ENCODE measurements around the gene PCDH9.

PCDH9 gene

GRCh38 chr13:66716538-66716937 lies 513.6 kb downstream of the PCDH9 start:
- no peak overlapping the region for H2BK15ac ChIP-seq (ENCODE audit: low read depth, poor library complexity, severe bottlenecking)
- H4K8ac ChIP-seq (ENCODE audit: low read length), result no peak overlapping the region
- no peak overlapping the region for H3K18ac ChIP-seq (ENCODE audit: low read depth in 1 of 2, low read length in 2 of 2)
- H4K91ac ChIP-seq (ENCODE audit: low read length), result no peak overlapping the region
- no peaks in the 10 kb centered on the region for H3K9me3 ChIP-seq (ENCODE audit: control insufficient read depth, low read length)
- H2BK12ac ChIP-seq (ENCODE audit: low read length in 2 of 2), result no peak overlapping the region
- no peak overlapping the region for H3K4me2 ChIP-seq (ENCODE audit: low read length, poor library complexity, severe bottlenecking)
- no peak overlapping the region for H3K27ac ChIP-seq (ENCODE audit: low read length, poor library complexity, severe bottlenecking)
- H2BK120ac ChIP-seq (ENCODE audit: low read depth, low read length), result no peak overlapping the region
- H3K4me3 ChIP-seq (ENCODE audit: insufficient read depth in 1 of 2, low read depth in 1 of 2, low read length in 2 of 2), result no peak overlapping the region
- no peaks in the 10 kb centered on the region for H3K27me3 ChIP-seq (ENCODE audit: control insufficient read depth in 1 of 2, insufficient read depth in 1 of 2, low read length in 2 of 2)
- H2BK5ac ChIP-seq (ENCODE audit: low read depth, low read length, poor library complexity, severe bottlenecking), result no peak overlapping the region
- H3K36me3 ChIP-seq (ENCODE audit: control insufficient read depth in 1 of 2, insufficient read depth in 2 of 2, low read depth in 1 of 2, low read length in 2 of 2), result no peaks in the 10 kb centered on the region
- no peak overlapping the region for H3K4ac ChIP-seq (ENCODE audit: low read depth in 1 of 2, low read length in 2 of 2)
- H3K79me1 ChIP-seq (replicated peaks; ENCODE audit: low read length, poor library complexity, severe bottlenecking), result no peaks in the 10 kb centered on the region
- no peaks in the 10 kb centered on the region for H3K4me1 ChIP-seq (ENCODE audit: control insufficient read depth, insufficient read depth, low read depth, low read length)
- H2AFZ ChIP-seq (ENCODE audit: low read depth, low read length), result no peak overlapping the region
- H3K23ac ChIP-seq (ENCODE audit: low read length in 2 of 2), result no peak overlapping the region
- no peak overlapping the region for H3K9ac ChIP-seq (ENCODE audit: low read length)
- H2AK5ac ChIP-seq (ENCODE audit: low read length, severe bottlenecking), result no peak overlapping the region
- DNase-seq, result no peak
- H3K14ac ChIP-seq (ENCODE audit: low read length in 2 of 2), result no peak overlapping the region

GRCh38 chr13:66714795-66715194 lies 515.3 kb downstream of the PCDH9 start:
- Histone ChIP-seq H3K27ac (ENCODE audit: low read length, poor library complexity, severe bottlenecking) (no peak overlapping the region), H3K4me3 (ENCODE audit: insufficient read depth in 1 of 2, low read depth in 1 of 2, low read length in 2 of 2) (no peak overlapping the region), H2BK5ac (ENCODE audit: low read depth, low read length, poor library complexity, severe bottlenecking) (no peak overlapping the region), H4K91ac (ENCODE audit: low read length) (no peak overlapping the region), H3K4me2 (ENCODE audit: low read length, poor library complexity, severe bottlenecking) (no peak overlapping the region), H3K23ac (ENCODE audit: low read length in 2 of 2) (no peak overlapping the region), H2BK12ac (ENCODE audit: low read length in 2 of 2) (no peak overlapping the region), H2AFZ (ENCODE audit: low read depth, low read length) (no peak overlapping the region), H3K18ac (ENCODE audit: low read depth in 1 of 2, low read length in 2 of 2) (no peak overlapping the region), H3K36me3 (ENCODE audit: control insufficient read depth in 1 of 2, insufficient read depth in 2 of 2, low read depth in 1 of 2, low read length in 2 of 2) (no peaks in the 10 kb centered on the region), H3K27me3 (ENCODE audit: control insufficient read depth in 1 of 2, insufficient read depth in 1 of 2, low read length in 2 of 2) (no peaks in the 10 kb centered on the region), H3K9ac (ENCODE audit: low read length) (no peak overlapping the region), H3K4me1 (ENCODE audit: control insufficient read depth, insufficient read depth, low read depth, low read length) (no peaks in the 10 kb centered on the region), H2BK15ac (ENCODE audit: low read depth, poor library complexity, severe bottlenecking) (no peak overlapping the region), H2BK120ac (ENCODE audit: low read depth, low read length) (no peak overlapping the region), H3K14ac (ENCODE audit: low read length in 2 of 2) (no peak overlapping the region), H3K9me3 (ENCODE audit: control insufficient read depth, low read length) (no peaks in the 10 kb centered on the region), H3K4ac (ENCODE audit: low read depth in 1 of 2, low read length in 2 of 2) (no peak overlapping the region), H3K79me1 (replicated peaks; ENCODE audit: low read length, poor library complexity, severe bottlenecking) (no peaks in the 10 kb centered on the region), H4K8ac (ENCODE audit: low read length) (no peak overlapping the region), H2AK5ac (ENCODE audit: low read length, severe bottlenecking) (no peak overlapping the region)
- DNase-seq, result no peak

- H3K4me2 ChIP-seq (ENCODE audit: low read length, poor library complexity, severe bottlenecking), result no peak overlapping the region
Observed at GRCh38 chr13:66704110-66704509, 526.0 kb downstream of the PCDH9 start.

GRCh38 chr13:66703597-66703996 lies 526.5 kb downstream of the PCDH9 start:
- WGBS, result 87% methylated on average over 3 of the region's 3 CpGs

More at GRCh38 chr13:66704110-66704509, 526.0 kb downstream of the PCDH9 start:
- Histone ChIP-seq H3K9me3 (ENCODE audit: control insufficient read depth, low read length) (no peaks in the 10 kb centered on the region), H3K23ac (ENCODE audit: low read length in 2 of 2) (no peak overlapping the region), H3K14ac (ENCODE audit: low read length in 2 of 2) (no peak overlapping the region), H3K27me3 (ENCODE audit: control insufficient read depth in 1 of 2, insufficient read depth in 1 of 2, low read length in 2 of 2) (no peaks in the 10 kb centered on the region), H2BK120ac (ENCODE audit: low read depth, low read length) (no peak overlapping the region), H2BK15ac (ENCODE audit: low read depth, poor library complexity, severe bottlenecking) (no peak overlapping the region), H3K9ac (ENCODE audit: low read length) (no peak overlapping the region), H3K4me3 (ENCODE audit: insufficient read depth in 1 of 2, low read depth in 1 of 2, low read length in 2 of 2) (no peak overlapping the region), H4K91ac (ENCODE audit: low read length) (no peak overlapping the region), H2BK12ac (ENCODE audit: low read length in 2 of 2) (no peak overlapping the region), H3K4ac (ENCODE audit: low read depth in 1 of 2, low read length in 2 of 2) (no peak overlapping the region), H3K18ac (ENCODE audit: low read depth in 1 of 2, low read length in 2 of 2) (no peak overlapping the region), H2BK5ac (ENCODE audit: low read depth, low read length, poor library complexity, severe bottlenecking) (no peak overlapping the region), H4K8ac (ENCODE audit: low read length) (no peak overlapping the region), H3K27ac (ENCODE audit: low read length, poor library complexity, severe bottlenecking) (no peak overlapping the region), H3K36me3 (ENCODE audit: control insufficient read depth in 1 of 2, insufficient read depth in 2 of 2, low read depth in 1 of 2, low read length in 2 of 2) (no peaks in the 10 kb centered on the region), H3K4me1 (ENCODE audit: control insufficient read depth, insufficient read depth, low read depth, low read length) (no peaks in the 10 kb centered on the region), H2AK5ac (ENCODE audit: low read length, severe bottlenecking) (no peak overlapping the region), H3K79me1 (replicated peaks; ENCODE audit: low read length, poor library complexity, severe bottlenecking) (no peaks in the 10 kb centered on the region), H2AFZ (ENCODE audit: low read depth, low read length) (no peak overlapping the region)
- WGBS, result no CpG with 5 or more reads among the region's 2 CpGs
- no peak for DNase-seq

More at GRCh38 chr13:66703597-66703996, 526.5 kb downstream of the PCDH9 start:
- no peaks in the 10 kb centered on the region for H3K4me1 ChIP-seq (ENCODE audit: control insufficient read depth, insufficient read depth, low read depth, low read length)
- H2BK15ac ChIP-seq (ENCODE audit: low read depth, poor library complexity, severe bottlenecking), result no peak overlapping the region
- no peak overlapping the region for H3K14ac ChIP-seq (ENCODE audit: low read length in 2 of 2)
- H2BK120ac ChIP-seq (ENCODE audit: low read depth, low read length), result no peak overlapping the region
- H3K36me3 ChIP-seq (ENCODE audit: control insufficient read depth in 1 of 2, insufficient read depth in 2 of 2, low read depth in 1 of 2, low read length in 2 of 2), result no peaks in the 10 kb centered on the region
- no peak overlapping the region for H3K4me2 ChIP-seq (ENCODE audit: low read length, poor library complexity, severe bottlenecking)
- H3K9me3 ChIP-seq (ENCODE audit: control insufficient read depth, low read length), result no peaks in the 10 kb centered on the region
- H3K23ac ChIP-seq (ENCODE audit: low read length in 2 of 2), result no peak overlapping the region
- no peak overlapping the region for H2BK12ac ChIP-seq (ENCODE audit: low read length in 2 of 2)
- H3K4me3 ChIP-seq (ENCODE audit: insufficient read depth in 1 of 2, low read depth in 1 of 2, low read length in 2 of 2), result no peak overlapping the region
- DNase-seq, result no peak
- H3K27ac ChIP-seq (ENCODE audit: low read length, poor library complexity, severe bottlenecking), result no peak overlapping the region
- H3K79me1 ChIP-seq (replicated peaks; ENCODE audit: low read length, poor library complexity, severe bottlenecking), result no peaks in the 10 kb centered on the region
- H2AFZ ChIP-seq (ENCODE audit: low read depth, low read length), result no peak overlapping the region
- H3K27me3 ChIP-seq (ENCODE audit: control insufficient read depth in 1 of 2, insufficient read depth in 1 of 2, low read length in 2 of 2), result no peaks in the 10 kb centered on the region
- no peak overlapping the region for H4K91ac ChIP-seq (ENCODE audit: low read length)
- no peak overlapping the region for H4K8ac ChIP-seq (ENCODE audit: low read length)
- no peak overlapping the region for H2BK5ac ChIP-seq (ENCODE audit: low read depth, low read length, poor library complexity, severe bottlenecking)
- no peak overlapping the region for H2AK5ac ChIP-seq (ENCODE audit: low read length, severe bottlenecking)
- no peak overlapping the region for H3K4ac ChIP-seq (ENCODE audit: low read depth in 1 of 2, low read length in 2 of 2)
- no peak overlapping the region for H3K18ac ChIP-seq (ENCODE audit: low read depth in 1 of 2, low read length in 2 of 2)
- H3K9ac ChIP-seq (ENCODE audit: low read length), result no peak overlapping the region
